GM19193 (cell line): ENCODE results near the gene CYTH4.

ENCODE experiments used
- POLR2A ChIP-seq: IDR thresholded peaks from 4 replicates; pipeline ENCODE4 v1.6.1; 2011; ENCODE audit not compliant: insufficient read depth, insufficient read length; ENCODE audit errors: extremely low read depth

The CYTH4 gene

DNA sequence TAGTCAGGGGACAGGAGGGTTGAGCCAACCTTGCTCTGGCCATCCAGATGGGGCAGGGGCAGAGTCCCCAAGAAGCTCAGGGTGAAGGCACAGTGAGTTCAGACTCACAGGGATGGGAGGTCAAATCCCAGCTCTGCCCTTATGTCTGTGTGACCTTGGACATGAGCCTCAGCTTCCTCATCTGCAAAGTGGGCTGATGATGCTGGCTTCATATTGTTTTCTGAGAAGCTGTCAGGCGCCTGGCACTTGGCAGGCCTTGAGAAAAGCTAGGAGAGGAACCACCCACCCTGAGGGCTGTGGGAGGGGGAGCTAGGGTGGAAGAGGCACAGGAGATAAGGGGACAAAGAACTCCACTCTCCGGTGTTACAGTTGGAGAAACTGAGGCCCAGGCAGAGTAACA is 23.6 kb downstream of the CYTH4 start:
- no peak for TF ChIP-seq POLR2A

DNA sequence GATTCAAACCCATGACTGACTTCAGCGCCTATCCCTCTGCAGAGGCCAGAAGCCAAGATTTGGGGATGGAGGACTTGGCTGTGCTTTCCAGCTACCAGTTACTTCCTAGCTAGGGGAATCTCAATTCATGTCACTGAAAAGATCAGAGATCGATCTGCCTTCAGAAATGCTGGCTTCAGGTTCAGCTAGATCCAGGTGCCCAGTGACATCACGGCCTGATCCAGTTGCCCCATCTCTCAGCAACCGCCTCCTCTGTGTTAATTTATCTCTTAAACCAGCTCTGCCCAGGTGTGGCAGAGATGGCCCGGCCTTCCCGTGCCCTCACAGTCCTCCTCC is 24.2 kb downstream of the CYTH4 start:
- no peak for TF ChIP-seq POLR2A

DNA sequence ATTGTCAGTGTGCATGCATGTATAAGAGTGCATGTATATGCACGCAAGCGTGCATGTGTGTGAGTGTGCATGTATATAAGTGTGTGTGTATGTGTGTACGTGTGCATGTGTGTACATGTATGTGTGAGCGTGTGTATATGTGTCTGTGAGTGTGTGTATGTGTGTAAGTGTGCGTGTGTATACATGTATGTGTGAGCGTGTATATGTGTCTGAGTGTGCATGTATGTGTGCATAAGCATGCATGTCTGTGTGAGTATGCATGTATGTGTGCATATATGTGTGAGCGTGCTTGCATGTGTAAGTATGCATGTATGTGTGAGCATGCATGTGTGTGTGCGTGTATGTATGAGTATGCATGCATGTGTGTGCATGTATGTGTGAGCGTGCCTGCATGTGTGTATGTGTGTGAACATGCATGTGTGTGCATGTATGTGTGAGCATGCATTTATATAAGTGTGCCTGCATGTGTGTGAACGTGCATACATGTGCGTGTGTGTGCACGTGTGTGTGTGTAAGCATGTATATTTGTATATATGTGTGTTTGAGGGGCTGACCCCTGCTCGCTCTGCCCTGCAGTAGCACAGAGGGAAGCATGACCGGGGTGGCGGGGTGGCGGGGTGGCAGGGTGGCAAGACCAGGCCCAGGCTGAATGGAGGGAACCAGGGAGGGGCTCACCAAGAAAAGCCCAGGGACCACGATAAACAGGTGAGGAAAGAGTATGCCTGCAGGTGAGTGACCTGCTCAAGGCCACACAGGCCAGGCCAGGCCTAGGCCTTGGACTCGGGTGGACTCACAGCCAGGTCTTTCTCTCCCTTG is 26.3 kb downstream of the CYTH4 start:
- no peak for TF ChIP-seq POLR2A

DNA sequence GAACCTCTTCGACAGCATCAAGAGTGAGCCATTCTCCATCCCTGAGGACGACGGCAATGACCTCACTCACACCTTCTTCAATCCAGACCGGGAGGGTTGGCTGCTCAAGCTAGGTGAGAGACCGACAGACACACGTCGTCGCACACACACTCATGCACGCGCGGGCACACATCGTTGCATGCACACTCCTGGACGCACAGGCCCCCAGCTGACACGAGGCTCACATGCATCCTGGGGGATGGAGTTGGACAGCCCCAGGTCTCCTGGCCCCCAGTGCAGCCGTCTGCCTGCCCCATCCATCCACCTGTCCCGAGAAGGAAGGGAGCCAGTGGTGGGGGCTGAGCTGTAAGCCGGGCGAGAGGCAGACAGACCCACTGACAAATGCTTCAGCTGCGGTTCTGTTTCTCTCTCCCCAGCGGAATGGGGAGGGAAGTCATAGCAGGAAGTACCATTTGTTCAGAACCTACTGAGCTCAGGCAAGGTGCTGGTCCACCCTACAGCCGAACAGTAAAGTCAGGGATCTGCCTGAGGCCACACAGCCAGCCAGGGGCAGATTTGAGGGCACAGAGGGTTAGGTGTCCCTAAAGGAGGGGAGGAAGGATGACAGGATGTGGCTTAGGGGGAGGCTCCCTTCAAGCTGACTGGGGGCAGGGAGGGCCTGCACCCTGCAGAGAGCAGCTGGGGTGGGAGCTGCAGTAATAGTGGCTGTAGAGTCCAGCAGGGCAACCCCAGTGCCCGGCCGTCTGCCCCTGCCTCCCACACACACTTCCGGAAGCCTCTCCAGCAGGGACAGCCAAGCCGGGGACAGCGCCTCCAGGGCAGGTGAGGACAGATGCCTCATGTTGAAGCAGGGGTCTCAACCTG is 27.1 kb downstream of the CYTH4 start:
- TF ChIP-seq POLR2A, result peak; percentile 27

DNA sequence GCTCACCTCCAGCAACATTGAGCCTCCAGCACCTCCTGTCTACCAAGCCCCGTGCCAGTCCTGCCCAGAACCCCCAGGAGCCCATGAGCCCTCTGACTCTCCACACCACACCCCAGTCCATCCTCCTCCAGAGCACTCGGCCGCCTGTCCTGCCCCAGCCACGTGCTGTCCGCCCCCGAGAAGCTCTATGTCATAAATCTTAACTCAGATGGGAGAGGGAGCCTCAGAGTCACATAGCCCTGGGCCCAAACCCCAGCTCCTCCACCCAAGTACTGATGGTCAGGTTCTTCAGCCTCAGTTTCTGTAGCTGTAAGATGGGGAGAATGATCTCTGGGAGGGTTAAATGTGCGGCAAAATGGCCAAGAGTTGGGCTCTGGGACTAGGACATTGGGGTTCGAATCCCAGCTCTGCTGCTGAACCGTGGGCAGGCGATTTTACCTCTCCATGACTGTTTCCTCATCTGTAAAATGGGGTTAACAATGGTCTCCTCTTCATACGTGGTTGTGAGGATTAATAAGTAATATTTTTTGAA is 27.8 kb downstream of the CYTH4 start:
- peak; percentile 7 for TF ChIP-seq POLR2A

DNA sequence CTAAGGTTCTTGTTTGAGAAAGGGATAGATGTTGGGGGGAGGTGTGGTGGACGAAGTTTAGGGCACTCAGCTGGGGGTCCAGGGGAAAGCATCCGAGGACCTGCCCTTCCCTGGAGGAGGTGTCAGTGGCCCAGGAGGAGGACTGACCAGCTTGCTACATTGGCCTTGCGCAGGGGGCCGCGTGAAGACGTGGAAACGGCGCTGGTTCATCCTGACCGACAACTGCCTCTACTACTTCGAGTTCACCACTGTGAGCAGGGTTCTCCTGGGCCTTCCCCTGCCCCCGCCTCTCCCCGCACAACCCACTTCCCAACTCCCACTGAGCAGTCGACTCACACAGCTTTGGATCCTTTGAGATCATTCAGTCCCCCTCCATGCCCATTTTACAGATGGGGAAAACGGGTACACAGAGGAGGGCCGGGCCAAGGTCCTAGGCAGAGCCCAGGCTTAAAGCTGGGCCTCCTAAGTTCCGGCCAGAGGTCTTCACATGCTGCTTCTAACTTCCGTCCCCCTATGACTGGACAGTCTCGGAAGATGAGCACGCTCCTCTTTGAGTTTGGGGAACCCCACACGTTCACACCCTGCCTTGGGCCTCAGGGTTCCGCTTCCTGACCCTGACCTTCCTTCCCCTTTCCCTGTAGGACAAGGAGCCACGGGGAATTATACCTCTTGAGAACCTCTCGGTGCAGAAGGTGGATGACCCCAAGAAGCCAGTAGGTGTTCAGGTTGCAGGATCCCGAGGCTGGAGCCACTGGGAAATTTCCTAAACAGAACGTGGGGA is 28.7 kb downstream of the CYTH4 start:
- TF ChIP-seq POLR2A, result no peak

DNA sequence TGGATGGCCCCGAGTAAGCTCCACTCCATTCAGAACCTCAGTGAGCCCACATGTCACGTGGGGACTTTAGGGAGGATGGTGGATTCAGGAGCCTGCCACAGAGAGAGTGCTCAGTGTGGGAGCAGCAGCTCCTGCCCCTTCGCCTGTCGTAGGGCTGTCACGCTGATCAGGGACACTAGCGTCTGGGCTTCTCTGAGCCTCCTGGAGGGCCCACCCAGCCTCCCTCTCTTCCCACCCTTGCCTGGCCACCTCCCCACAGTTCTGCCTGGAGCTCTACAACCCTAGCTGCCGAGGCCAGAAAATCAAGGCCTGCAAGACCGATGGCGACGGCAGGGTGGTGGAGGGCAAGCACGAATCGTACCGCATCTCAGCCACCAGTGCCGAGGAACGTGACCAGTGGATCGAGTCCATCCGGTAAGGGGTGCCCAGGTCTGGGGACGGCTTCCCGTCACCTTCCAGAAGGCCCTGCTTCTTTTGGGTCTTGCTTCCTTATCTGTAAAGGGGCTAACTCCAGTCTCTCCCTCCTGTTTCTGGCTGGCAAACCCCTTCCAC is 29.5 kb downstream of the CYTH4 start:
- TF ChIP-seq POLR2A, result no peak

DNA sequence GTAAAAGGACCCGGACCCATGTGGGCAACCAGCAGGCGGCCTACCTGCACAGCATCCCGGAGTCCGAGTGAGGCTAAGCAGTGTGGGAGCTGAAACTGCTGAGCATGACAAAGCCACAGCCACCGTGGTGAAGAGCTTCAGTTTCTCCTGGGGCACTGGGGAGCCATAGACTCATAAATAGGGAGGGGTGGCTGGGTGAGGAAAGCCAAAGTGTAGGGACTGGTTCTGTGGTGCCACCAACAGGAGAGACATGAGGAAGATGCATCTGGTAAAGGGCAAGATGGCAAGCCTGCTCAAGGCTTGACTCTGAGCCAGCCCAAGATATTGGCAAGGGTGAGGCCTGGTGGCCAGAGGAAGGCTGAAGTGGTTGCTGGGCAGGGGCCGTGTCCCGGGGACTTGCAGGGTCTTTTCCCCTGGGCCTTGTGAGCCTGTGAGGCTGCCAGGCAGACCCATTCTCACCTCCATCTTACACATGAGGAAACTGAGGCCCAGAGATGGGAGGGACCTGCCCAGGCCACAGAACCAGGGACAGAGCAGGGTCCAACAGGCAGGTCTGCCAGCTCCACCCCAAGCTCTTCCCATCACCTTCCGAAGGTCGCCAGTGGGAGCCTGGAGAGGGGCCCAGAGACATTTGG is 30.4 kb downstream of the CYTH4 start:
- no peak for TF ChIP-seq POLR2A

DNA sequence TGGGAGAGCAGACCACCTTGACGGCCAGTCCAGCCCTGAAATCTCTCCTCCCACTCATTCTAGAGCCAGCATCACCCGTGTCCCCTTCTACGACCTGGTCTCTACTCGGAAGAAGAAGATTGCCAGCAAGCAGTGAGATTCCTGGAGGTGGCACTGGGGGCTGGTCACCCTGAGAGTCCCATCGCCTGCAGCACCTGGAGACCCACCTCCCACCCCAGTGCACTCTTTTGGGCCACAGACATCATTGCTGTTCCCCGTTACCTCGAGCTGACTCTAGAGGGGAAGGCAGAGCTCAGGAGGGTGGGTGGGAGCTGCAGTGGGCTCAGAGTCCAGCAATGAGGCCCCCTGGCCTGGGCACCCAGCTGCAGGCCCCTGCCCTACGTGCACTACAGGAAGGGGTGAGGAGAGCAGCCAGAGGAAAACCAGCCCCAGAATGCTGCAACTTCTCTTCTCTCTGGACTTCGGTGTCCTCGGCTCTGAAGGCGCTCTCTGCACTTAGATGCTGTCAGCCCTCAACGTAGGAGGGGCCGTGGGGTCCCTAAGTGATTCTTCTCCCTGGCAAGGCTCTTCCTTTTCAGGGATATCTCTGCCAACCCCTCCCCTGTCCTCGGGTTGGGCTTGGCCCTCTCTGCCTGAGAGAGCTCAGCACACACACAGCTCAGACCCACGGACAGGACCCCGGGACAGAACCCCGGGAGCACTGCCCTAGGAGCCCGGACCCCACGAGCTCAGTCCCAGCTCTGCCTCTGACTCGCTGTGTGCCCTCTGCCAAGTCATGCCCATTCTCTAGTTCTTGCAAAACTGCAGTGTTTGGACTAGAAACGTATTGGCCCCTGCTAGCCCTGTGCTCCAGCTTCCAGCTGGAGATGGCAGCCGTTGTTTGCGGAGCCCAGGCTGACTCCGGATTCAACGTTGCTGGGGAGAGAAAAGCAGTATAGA is 31.3 kb downstream of the CYTH4 start:
- TF ChIP-seq POLR2A, result no peak

DNA sequence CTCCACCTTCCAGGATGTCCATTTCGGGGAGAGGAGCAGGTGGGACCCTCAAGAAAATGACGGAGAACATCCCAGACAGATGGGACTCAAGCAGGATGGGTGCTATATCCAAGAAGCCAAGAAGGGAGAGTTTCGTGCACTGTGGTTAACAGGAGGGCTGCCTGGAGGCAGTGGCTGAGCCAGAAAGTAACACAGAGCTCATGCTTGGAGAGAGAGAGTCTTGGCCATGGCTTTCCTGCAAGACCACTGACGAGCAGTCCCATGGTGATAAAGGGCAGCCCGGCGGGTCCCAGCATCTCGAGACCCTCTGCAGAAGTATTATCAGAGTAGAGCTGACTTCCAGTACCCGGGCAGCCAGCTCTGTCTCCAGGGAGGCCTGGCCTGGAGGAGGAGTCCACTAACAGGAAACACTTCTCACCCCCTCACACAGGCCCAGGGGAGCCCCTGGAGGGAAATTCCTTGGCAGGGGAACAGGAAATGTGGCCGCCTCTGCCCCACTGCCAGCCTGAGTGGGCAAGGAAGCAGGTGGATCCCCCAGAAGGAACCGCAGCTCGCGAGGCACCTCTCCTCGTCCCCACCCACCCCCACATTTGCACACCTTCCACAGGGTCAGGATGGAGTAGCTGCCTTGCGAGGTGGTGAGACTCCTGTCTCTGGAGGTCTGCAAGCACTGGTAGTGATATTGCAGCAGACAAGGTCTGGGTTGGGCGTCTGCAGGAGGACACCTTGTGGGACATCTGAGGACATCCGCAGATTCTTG is 32.2 kb downstream of the CYTH4 start:
- peak; percentile 15 for TF ChIP-seq POLR2A

DNA sequence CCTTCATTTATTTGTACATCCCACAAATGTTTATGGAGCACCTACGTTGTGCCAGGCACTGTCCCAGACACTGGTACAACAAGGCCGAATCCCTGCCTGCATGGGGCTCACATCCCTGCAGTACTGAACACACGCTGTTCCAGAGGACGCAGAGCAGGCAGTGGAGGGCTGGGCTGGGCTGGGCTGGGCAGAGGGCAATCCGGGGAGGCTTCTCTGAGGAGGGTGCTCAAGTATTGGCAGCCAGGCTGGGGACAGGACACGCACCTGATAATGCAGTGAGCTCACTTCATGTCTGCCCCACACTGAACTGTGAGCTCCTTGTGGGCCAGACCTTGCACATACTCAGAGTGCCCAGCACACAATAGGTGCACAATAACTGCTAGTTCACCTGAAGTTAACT is 34.1 kb downstream of the CYTH4 start:
- no peak for TF ChIP-seq POLR2A

DNA sequence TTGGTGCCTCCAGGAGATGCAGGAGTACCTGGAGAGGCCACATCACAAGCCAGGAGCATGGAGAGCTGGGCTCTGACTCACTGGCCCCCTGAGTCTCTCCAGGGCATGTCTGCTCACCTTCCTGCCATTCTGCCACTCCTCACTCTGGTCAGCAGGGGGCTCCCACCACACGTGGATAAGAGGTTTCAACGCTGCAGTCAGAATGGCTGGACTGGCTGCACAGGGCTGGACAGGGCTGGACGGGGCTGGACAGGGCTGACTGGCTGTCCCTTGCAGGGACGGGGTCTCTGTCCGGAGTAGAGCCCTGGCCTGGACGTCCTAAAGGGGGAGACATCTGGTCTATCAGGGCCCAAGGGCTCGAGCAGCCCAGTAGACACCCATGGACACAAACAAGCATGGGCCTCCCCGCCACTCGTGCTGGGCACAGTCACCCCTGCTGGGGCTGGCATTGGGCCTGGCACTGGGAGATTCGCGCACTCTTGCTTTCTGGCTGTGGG is 34.6 kb downstream of the CYTH4 start:
- no peak for TF ChIP-seq POLR2A
